Measurements from ENCODE around the gene TMEM35B.
"Not testable (repeated sequence)": the region's sequence is repeated elsewhere in the genome, so short reads cannot be mapped to it uniquely, and the experiment has no call there.

TMEM35B gene

GRCh38 chr1:34975338-34975737 is 9.8 kb downstream of the TMEM35B start:
- no peak for DNase-seq

- no peak for DNase-seq
Observed at GRCh38 chr1:34974626-34975025, 10.5 kb downstream of the TMEM35B start.

- DNase-seq: no peak
Observed at GRCh38 chr1:34973326-34973725, 11.8 kb downstream of the TMEM35B start.

GRCh38 chr1:34970829-34971228 is 14.3 kb downstream of the TMEM35B start:
- no peak for DNase-seq

GRCh38 chr1:34970220-34970735 is 14.9 kb downstream of the TMEM35B start:
- no peak for DNase-seq

DNA sequence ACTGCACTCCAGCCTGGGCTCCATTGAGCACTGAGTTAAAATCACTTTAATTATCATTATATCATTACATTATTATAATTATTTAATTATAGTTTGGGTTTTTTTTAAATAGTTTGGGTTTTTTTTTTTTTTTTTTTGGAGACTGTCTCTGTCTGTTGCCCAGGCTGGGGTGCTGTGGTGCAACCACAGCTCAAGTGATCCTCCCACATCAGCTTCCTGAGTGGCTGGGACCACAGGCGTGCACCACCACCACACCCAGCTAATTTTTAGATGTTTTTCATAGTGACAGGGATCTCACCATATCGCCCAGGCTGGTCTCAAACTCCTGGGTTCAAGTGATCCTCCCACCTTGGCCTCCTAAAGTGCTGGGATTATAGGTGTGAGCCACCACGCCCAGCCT is 16.9 kb downstream of the TMEM35B start:
- DNase-seq: not testable (repeated sequence)

DNA sequence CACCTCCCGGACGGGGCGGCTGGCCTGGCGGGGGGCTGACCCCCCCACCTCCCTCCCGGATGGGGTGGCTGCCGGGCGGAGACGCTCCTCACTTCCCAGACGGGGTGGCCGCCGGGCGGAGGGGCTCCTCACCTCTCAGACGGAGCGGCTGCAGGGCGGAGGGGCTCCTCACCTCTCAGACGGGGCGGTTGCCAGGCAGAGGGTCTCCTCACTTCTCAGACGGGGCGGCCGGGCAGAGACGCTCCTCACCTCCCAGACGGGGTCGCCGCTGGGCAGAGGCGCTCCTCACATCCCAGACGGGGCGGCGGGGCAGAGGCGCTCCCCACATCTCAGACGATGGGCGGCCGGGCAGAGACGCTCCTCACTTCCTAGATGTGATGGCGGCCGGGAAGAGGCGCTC is 17.5 kb downstream of the TMEM35B start:
- not testable (repeated sequence) for DNase-seq

- DNase-seq: no peak
Observed at GRCh38 chr1:34965597-34965996, 19.6 kb downstream of the TMEM35B start.

GRCh38 chr1:34950428-34950827 is 34.7 kb downstream of the TMEM35B start:
- no peak for DNase-seq

- DNase-seq: not testable (repeated sequence)
Observed at GRCh38 chr1:34948739-34949138, 36.4 kb downstream of the TMEM35B start.

GRCh38 chr1:34947641-34948314 is 37.4 kb downstream of the TMEM35B start:
- not testable (repeated sequence) for DNase-seq

DNA sequence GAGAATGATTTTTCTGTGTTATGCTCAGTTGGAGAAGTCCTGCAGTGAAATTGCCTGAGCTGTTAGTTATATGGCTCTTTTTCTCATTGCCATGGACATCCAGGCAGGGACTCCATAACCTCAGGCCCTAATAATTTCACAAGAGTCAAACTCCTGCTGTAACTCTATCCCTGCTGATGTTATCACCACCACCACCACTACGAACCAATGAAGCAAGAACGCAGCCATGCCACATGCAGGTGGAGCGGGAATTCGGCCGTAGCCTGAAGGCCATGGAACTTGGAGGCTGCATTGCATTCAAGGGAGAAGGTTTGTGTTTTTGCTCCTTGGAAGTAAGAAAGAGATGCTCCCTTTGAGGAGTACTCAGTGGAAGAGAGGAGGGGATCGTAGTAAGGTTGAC is 38.9 kb downstream of the TMEM35B start:
- no peak for DNase-seq

GRCh38 chr1:34941798-34942197 is 43.3 kb downstream of the TMEM35B start:
- not testable (repeated sequence) for DNase-seq
